Natural killer cell (primary cell): ENCODE measurements around the gene MIPEP. TPM values are rescaled to one million over a fixed set of nuclear protein-coding genes. Genes with fewer than 3 reads are reported as not detected.

Source experiments
- ATAC-seq, 3 donors: fragments of 150-1000 bp in 2 of 3; fragments of 200-7000 bp in 1 of 3; cut with Tn5 transposase; 1 replicate in 1 of 3; 2 replicates in 2 of 3; pipeline ENCODE4 v1.10.0; 2021; ENCODE audit warnings: mild to moderate bottlenecking in 2 of 3, moderate library complexity in 2 of 3
- DNase-seq, 2 donors: peaks; one replicate each; pipeline versions ENCODE4 v3.0.0 to v3.0.0-alpha.2; 2013 to 2021; ENCODE audit warnings: mixed read lengths in 1 of 2
- H3K27ac ChIP-seq: one replicate; pipeline ENCODE4 v1.5.1; 2013; ENCODE audit warnings: mild to moderate bottlenecking, low read length
- H3K27me3 ChIP-seq: one replicate; pipeline ENCODE4 v1.6.1; 2013; ENCODE audit warnings: low read length; ENCODE audit not compliant: control insufficient read depth, insufficient read depth
- H3K36me3 ChIP-seq: one replicate; pipeline ENCODE4 v1.6.1; 2013; ENCODE audit warnings: low read length; ENCODE audit not compliant: control insufficient read depth, insufficient read depth
- H3K4me1 ChIP-seq: one replicate; pipeline ENCODE4 v1.6.1; 2013; ENCODE audit warnings: low read length; ENCODE audit not compliant: control insufficient read depth, insufficient read depth
- H3K4me3 ChIP-seq: one replicate; pipeline ENCODE4 v1.5.1; 2013; ENCODE audit warnings: low read length
- H3K9me3 ChIP-seq: one replicate; pipeline ENCODE4 v1.6.1; 2013; ENCODE audit warnings: low read length; ENCODE audit not compliant: control insufficient read depth, insufficient read depth
- H3K27ac Mint-ChIP-seq, 2 donors: one replicate each; pipeline ENCODE4 v1.8.0; 2022; ENCODE audit warnings: mild to moderate bottlenecking in 2 of 2, mixed read lengths in 2 of 2, moderate library complexity in 1 of 2
- H3K27me3 Mint-ChIP-seq, 2 donors: one replicate each; pipeline ENCODE4 v1.8.0; 2022; ENCODE audit warnings: low read depth in 2 of 2, mixed read lengths in 2 of 2
- H3K36me3 Mint-ChIP-seq: one replicate; pipeline ENCODE4 v1.8.0; 2022; ENCODE audit warnings: mixed read lengths
- H3K4me1 Mint-ChIP-seq, 2 donors: one replicate each; pipeline ENCODE4 v1.8.0; 2022; ENCODE audit warnings: mixed read lengths in 2 of 2
- H3K4me3 Mint-ChIP-seq: one replicate; pipeline ENCODE4 v1.8.0; 2022; ENCODE audit warnings: mild to moderate bottlenecking, moderate library complexity, mixed read lengths
- H3K9me3 Mint-ChIP-seq, 2 donors: one replicate each; pipeline ENCODE4 v1.8.0; 2022; ENCODE audit warnings: mixed read lengths in 2 of 2
- CTCF ChIP-seq: fragments of 200-600 bp; IDR thresholded peaks from one replicate; pipeline ENCODE4 v1.8.0; 2022; ENCODE audit warnings: antibody characterized with exemption
- WGBS: methylation state at CpG from one replicate; pipeline ENCODE4 v1.1.7; 2013; ENCODE audit warnings: missing lambda C conversion rate; ENCODE audit not compliant: insufficient coverage; 5-methylcytosine and 5-hydroxymethylcytosine counted together
- intact Hi-C: fragments of 100-400 bp; cut with micrococcal nuclease; formaldehyde crosslinking; loops from one replicate; pipeline ENCODE4 v1.14.2; 2022
- total RNA-seq, 4 donors: library from RNA; stranded (reverse); fragments of 120-200 nt in 1 of 4; gene quantifications; one replicate each; pipeline versions ENCODE4 v1.2.3 to v1.2.4, GENCODE V29; 2013 to 2022

Gene MIPEP
- total RNA-seq, 3 donors from 2014 or later (not counting 1 experiment from before 2014, with no cell fraction given): 9.7 to 10.1 (median 9.7) TPM

- Histone ChIP-seq H3K4me1 (no peaks in the 10 kb centered on the region), H3K27ac (no peak overlapping the region), H3K4me3 (no peak overlapping the region), H3K27me3 (no peaks in the 10 kb centered on the region), H3K36me3 (peaks cover 4% of the 10 kb centered on the region), H3K9me3 (no peaks in the 10 kb centered on the region)
- H3K36me3 Mint-ChIP-seq: no peaks in the 10 kb centered on the region
- no peak for ATAC-seq
- no peak for DNase-seq
- no peak for TF ChIP-seq CTCF
- WGBS: 92% methylated on average over 8 of the region's 8 CpGs
- no peak overlapping the region for H3K27ac Mint-ChIP-seq
- H3K27me3 Mint-ChIP-seq: no peaks in the 10 kb centered on the region
- H3K4me3 Mint-ChIP-seq: no peak overlapping the region
- intact Hi-C loops: no loop called here
- H3K9me3 Mint-ChIP-seq: no peaks in the 10 kb centered on the region
- peaks cover 0 to 16% of the 10 kb centered on the region in 2 donors for H3K4me1 Mint-ChIP-seq
These were observed 46.8 kb downstream of the MIPEP start for GRCh38 chr13:23842406-23842805.

- H3K27ac Mint-ChIP-seq: no peak overlapping the region
These were observed 55.2 kb downstream of the MIPEP start for GRCh38 chr13:23833733-23834611.

GRCh38 chr13:23828866-23829265, 60.3 kb downstream of the MIPEP start:
- Histone ChIP-seq H3K36me3 (peaks cover 2% of the 10 kb centered on the region), H3K27ac (no peak overlapping the region), H3K4me1 (no peaks in the 10 kb centered on the region), H3K9me3 (no peaks in the 10 kb centered on the region), H3K4me3 (no peak overlapping the region), H3K27me3 (no peaks in the 10 kb centered on the region)
- H3K4me3 Mint-ChIP-seq: no peak overlapping the region
- H3K36me3 Mint-ChIP-seq: no peaks in the 10 kb centered on the region
- H3K4me1 Mint-ChIP-seq: no peaks in the 10 kb centered on the region
- no peaks in the 10 kb centered on the region for H3K9me3 Mint-ChIP-seq
- DNase-seq: no peak
- H3K27me3 Mint-ChIP-seq: no peaks in the 10 kb centered on the region
- 72% methylated on average over 3 of the region's 4 CpGs for WGBS
- no peak overlapping the region for H3K27ac Mint-ChIP-seq
- ATAC-seq: no peak
- TF ChIP-seq CTCF: no peak
- intact Hi-C loops: no loop called here

More at GRCh38 chr13:23833733-23834611, 55.2 kb downstream of the MIPEP start:
- Histone ChIP-seq H3K9me3 (no peaks in the 10 kb centered on the region), H3K27ac (no peak overlapping the region), H3K36me3 (peaks cover 8% of the 10 kb centered on the region), H3K4me3 (no peak overlapping the region), H3K4me1 (no peaks in the 10 kb centered on the region), H3K27me3 (no peaks in the 10 kb centered on the region)
- H3K4me1 Mint-ChIP-seq: no peaks in the 10 kb centered on the region
- no peak for ATAC-seq
- H3K27me3 Mint-ChIP-seq: no peaks in the 10 kb centered on the region
- no peak overlapping the region for H3K4me3 Mint-ChIP-seq
- no peaks in the 10 kb centered on the region for H3K36me3 Mint-ChIP-seq
- WGBS: 93% methylated on average over 36 of the region's 36 CpGs
- intact Hi-C loops: no loop called here
- no peak for DNase-seq
- TF ChIP-seq CTCF: no peak
- no peaks in the 10 kb centered on the region for H3K9me3 Mint-ChIP-seq
